HG03442 (cell line): ENCODE data around the gene LGALS4.
"Not testable (repeated sequence)": the region's sequence is repeated elsewhere in the genome, so short reads cannot be mapped to it uniquely, and the experiment has no call there.

Experiments
- ATAC-seq: cut with Tn5 transposase; IDR thresholded peaks from one replicate; pipeline ENCODE4 v1.9.1; 2021; ENCODE audit warnings: mild to moderate bottlenecking, moderate library complexity; ENCODE audit not compliant: unreplicated experiment

The LGALS4 gene

GRCh38 chr19:38825936-38826335 lies 13.2 kb upstream of the LGALS4 start:
- not testable (repeated sequence) for ATAC-seq

GRCh38 chr19:38821230-38821825 lies 8.6 kb upstream of the LGALS4 start:
- not testable (repeated sequence) for ATAC-seq

- no peak for ATAC-seq
These were observed 6.6 kb upstream of the LGALS4 start for GRCh38 chr19:38819231-38819920.

- no peak for ATAC-seq
These were observed 4.3 kb upstream of the LGALS4 start for GRCh38 chr19:38817081-38817480.

- no peak for ATAC-seq
These were observed 3.5 kb upstream of the LGALS4 start for GRCh38 chr19:38816131-38816750.

GRCh38 chr19:38815059-38816001 lies 2.6 kb upstream of the LGALS4 start:
- no peak for ATAC-seq

- not testable (repeated sequence) for ATAC-seq
These were observed 1.2 kb upstream of the LGALS4 start for GRCh38 chr19:38813932-38814331.

GRCh38 chr19:38813323-38813722 lies 578 bp upstream of the LGALS4 start:
- no peak for ATAC-seq

GRCh38 chr19:38812009-38812840 lies 520 bp downstream of the LGALS4 start:
- no peak for ATAC-seq

- no peak for ATAC-seq
These were observed 3.0 kb downstream of the LGALS4 start for GRCh38 chr19:38809592-38810252.

- no peak for ATAC-seq
These were observed 4.0 kb downstream of the LGALS4 start for GRCh38 chr19:38808741-38809140.

- not testable (repeated sequence) for ATAC-seq
These were observed 5.2 kb downstream of the LGALS4 start for GRCh38 chr19:38807374-38808098.

- no peak for ATAC-seq
These were observed 6.4 kb downstream of the LGALS4 start for GRCh38 chr19:38806371-38806770.

GRCh38 chr19:38805180-38805579 lies 7.6 kb downstream of the LGALS4 start:
- no peak for ATAC-seq

GRCh38 chr19:38803543-38803942 lies 9.2 kb downstream of the LGALS4 start:
- no peak for ATAC-seq

GRCh38 chr19:38801359-38802095 lies 11.2 kb downstream of the LGALS4 start:
- no peak for ATAC-seq

- no peak for ATAC-seq
These were observed 12.0 kb downstream of the LGALS4 start for GRCh38 chr19:38800577-38801347.

- no peak for ATAC-seq
These were observed 13.6 kb downstream of the LGALS4 start for GRCh38 chr19:38799104-38799503.
